Ishikawa (cell line): Measurements from ENCODE around the gene WWC1.

Source experiments
- CEBPB ChIP-seq: IDR thresholded peaks from 2 replicates; pipeline ENCODE4 v1.6.1; 2012
- ZBTB7A ChIP-seq: IDR thresholded peaks from 2 replicates; pipeline ENCODE4 v1.6.1; 2012; ENCODE audit warnings: low read depth
- TF ChIP-seq, protein P1 (sequence below): IDR thresholded peaks from 2 replicates; pipeline ENCODE4 v1.6.1; 2012

DNA sequence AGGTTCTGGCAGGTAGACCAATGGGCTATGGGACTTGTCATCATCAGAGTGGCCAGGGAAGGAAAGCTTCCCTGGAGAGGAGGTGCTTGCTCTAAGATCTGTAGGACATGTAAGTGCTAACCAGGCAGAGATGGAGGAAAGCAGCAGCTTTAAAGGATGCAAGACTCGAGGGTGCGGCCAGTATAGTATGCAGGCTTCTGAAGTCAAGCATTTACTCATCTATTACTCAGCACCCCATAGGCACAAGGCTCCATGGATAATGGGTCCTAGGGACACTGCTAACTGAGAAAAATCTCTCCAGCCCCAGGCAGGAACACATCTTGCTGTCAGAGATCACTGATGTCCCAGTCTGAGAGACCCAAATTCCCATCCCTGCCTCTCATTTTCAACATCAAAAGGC, 49.7 kb downstream of the WWC1 start:
- TF ChIP-seq CEBPB (no peak), ZBTB7A (no peak)
- TF ChIP-seq, protein P1, sequence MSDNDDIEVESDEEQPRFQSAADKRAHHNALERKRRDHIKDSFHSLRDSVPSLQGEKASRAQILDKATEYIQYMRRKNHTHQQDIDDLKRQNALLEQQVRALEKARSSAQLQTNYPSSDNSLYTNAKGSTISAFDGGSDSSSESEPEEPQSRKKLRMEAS = no peak
